GM12892 (cell line): ENCODE measurements around the gene FTO.

Experiments
- POLR2A ChIP-seq: IDR thresholded peaks from 2 replicates; pipeline ENCODE4 v1.6.1; 2011; ENCODE audit warnings: low read depth, low read length, control low read depth
- POLR2AphosphoS5 ChIP-seq: IDR thresholded peaks from 2 replicates; pipeline ENCODE4 v1.6.1; 2011; ENCODE audit warnings: low read depth, low read length, control low read depth

- TF ChIP-seq POLR2AphosphoS5 (no peak), POLR2A (no peak)
These were observed 62.5 kb downstream of the FTO start for GRCh38 chr16:53766304-53767016.
